GM12878 (cell line): ENCODE data around the gene COQ2. TPM values are rescaled to one million over a fixed set of nuclear protein-coding genes. Genes with fewer than 3 reads are reported as not detected.

Source experiments
- BACH1 ChIP-seq: fragments of 450-650 bp; IDR thresholded peaks from 2 replicates; pipeline ENCODE4 v1.6.1; 2017; ENCODE audit warnings: mild to moderate bottlenecking, borderline replicate concordance
- BRCA1 ChIP-seq: IDR thresholded peaks from 2 replicates; pipeline ENCODE4 v1.6.1; 2011; ENCODE audit warnings: low read depth, low read length, improper control_type of control experiment
- CEBPZ ChIP-seq: fragments of 150-350 bp; IDR thresholded peaks from 2 replicates; pipeline ENCODE4 v1.6.1; 2016; ENCODE audit warnings: low read depth, low read length
- CHD1 ChIP-seq: IDR thresholded peaks from 2 replicates; pipeline ENCODE4 v1.6.1; 2012; ENCODE audit warnings: low read depth, low read length, improper control_type of control experiment
- CTCF ChIP-seq, 3 experiments: IDR thresholded peaks in 2 of 3; conservative IDR thresholded peaks in 1 of 3; 2 replicates each; pipeline ENCODE4 v1.5.1; 2011; ENCODE audit warnings: low read depth in 3 of 3, low read length in 3 of 3, mild to moderate bottlenecking in 3 of 3, control low read depth in 2 of 3, moderate library complexity in 2 of 3, inconsistent platforms in 1 of 3, mixed read lengths in 1 of 3; ENCODE audit not compliant: control insufficient read depth in 2 of 3, insufficient read depth in 1 of 3; ENCODE audit errors: extremely low read depth in 1 of 3
- ESRRA ChIP-seq: IDR thresholded peaks from 2 replicates; pipeline ENCODE4 v1.6.1; 2012; ENCODE audit warnings: mild to moderate bottlenecking, low read length, improper control_type of control experiment
- HDGF ChIP-seq: fragments of 450-650 bp; IDR thresholded peaks from 2 replicates; pipeline ENCODE4 v1.6.1; 2016; ENCODE audit warnings: antibody characterized with exemption
- HSF1 ChIP-seq: fragments of 150-350 bp; IDR thresholded peaks from 2 replicates; pipeline ENCODE4 v1.6.1; 2014; ENCODE audit warnings: mild to moderate bottlenecking, low read depth, low read length
- IKZF2 ChIP-seq, 2 experiments: fragments of 450-650 bp; IDR thresholded peaks; 2 replicates each; pipeline ENCODE4 v1.6.1; 2017; ENCODE audit warnings: mild to moderate bottlenecking in 2 of 2, moderate library complexity in 2 of 2
- IRF5 ChIP-seq: fragments of 450-650 bp; IDR thresholded peaks from 2 replicates; pipeline ENCODE4 v1.6.1; 2017; ENCODE audit warnings: borderline replicate concordance
- PAX8 ChIP-seq: fragments of 450-650 bp; IDR thresholded peaks from 2 replicates; pipeline ENCODE4 v1.6.1; 2017; ENCODE audit warnings: mild to moderate bottlenecking, moderate library complexity
- POU2F2 ChIP-seq: IDR thresholded peaks from 3 replicates; pipeline ENCODE4 v1.6.1; 2011; ENCODE audit warnings: low read depth, mild to moderate bottlenecking, low read length, borderline replicate concordance
- RAD21 ChIP-seq: IDR thresholded peaks from 2 replicates; pipeline ENCODE4 v1.6.1; 2011; ENCODE audit warnings: mild to moderate bottlenecking, low read depth, low read length, moderate library complexity; ENCODE audit not compliant: insufficient read depth
- RAD51 ChIP-seq: fragments of 450-650 bp; IDR thresholded peaks from 2 replicates; pipeline ENCODE4 v1.6.1; 2016; ENCODE audit warnings: moderate library complexity, mild to moderate bottlenecking, inconsistent platforms
- SMAD1 ChIP-seq: fragments of 450-650 bp; IDR thresholded peaks from 2 replicates; pipeline ENCODE4 v1.6.1; 2018; ENCODE audit warnings: mild to moderate bottlenecking, low read depth; ENCODE audit not compliant: partially characterized antibody
- SREBF2 ChIP-seq: IDR thresholded peaks from 2 replicates; pipeline ENCODE4 v1.6.1; 2012; ENCODE audit warnings: mild to moderate bottlenecking, low read length
- STAT3 ChIP-seq: IDR thresholded peaks from 2 replicates; pipeline ENCODE4 v1.6.1; 2011; ENCODE audit warnings: low read depth, low read length, improper control_type of control experiment
- TARDBP ChIP-seq: IDR thresholded peaks from 2 replicates; pipeline ENCODE4 v1.6.1; 2016; ENCODE audit warnings: borderline replicate concordance
- YBX1 ChIP-seq: fragments of 450-650 bp; IDR thresholded peaks from 2 replicates; pipeline ENCODE4 v1.6.1; 2016; ENCODE audit warnings: antibody characterized with exemption
- ZZZ3 ChIP-seq: IDR thresholded peaks from 2 replicates; pipeline ENCODE4 v1.6.1; 2011; ENCODE audit warnings: low read depth; ENCODE audit not compliant: control insufficient read depth, insufficient read length
- polyA plus RNA-seq, 11 experiments: library from polyadenylated mRNA; depleted of rRNA in 4 of 11; unstranded in 6 of 11; stranded (reverse) in 5 of 11; fragments of >200 nt; fragmentation: Nextera tagmentation in 4 of 11; fragmentation: Illumina TruSeq in 1 of 11; extraction: Ambion mirVana in 4 of 11; extraction: Trizol in 1 of 11; gene quantifications; 1 replicate in 1 of 11; 2 replicates in 10 of 11; pipeline versions ENCODE4 v1.2.1 to v1.2.3, GENCODE V29; 2011 to 2016; ENCODE audit warnings: inconsistent platforms in 2 of 11, missing spikeins in 2 of 11, low read depth in 1 of 11
- total RNA-seq, 4 experiments: library from RNA; depleted of rRNA in 3 of 4; stranded (reverse); fragments of >200 nt in 3 of 4; fragmentation: Illumina TruSeq in 1 of 4; extraction: Trizol in 1 of 4; gene quantifications; 2 replicates each; pipeline versions ENCODE4 v1.2.1 to v1.2.3, GENCODE V29; 2013 to 2021
- TF ChIP-seq, protein P1 (sequence below): IDR thresholded peaks from 2 replicates; pipeline ENCODE4 v1.6.1; 2012; ENCODE audit warnings: low read length, inconsistent platforms

COQ2 gene
- total and polyA plus RNA-seq, 10 of the 15 experiments (the other 5 are each of a cell fraction or from before 2014, with no cell fraction given), result 5.0 to 46.7 (median 19.1) TPM

- no peak for TF ChIP-seq ZZZ3
- no peak for TF ChIP-seq HDGF
- no peak for TF ChIP-seq HSF1
- TF ChIP-seq CHD1, result no peak
- 0 out of 3 replicates have a peak, but pooled peaks have one; percentile 29 for TF ChIP-seq POU2F2
- no peak for TF ChIP-seq BRCA1
- TF ChIP-seq IRF5, result no peak
- TF ChIP-seq RAD21, result no peak
- TF ChIP-seq, protein P1, sequence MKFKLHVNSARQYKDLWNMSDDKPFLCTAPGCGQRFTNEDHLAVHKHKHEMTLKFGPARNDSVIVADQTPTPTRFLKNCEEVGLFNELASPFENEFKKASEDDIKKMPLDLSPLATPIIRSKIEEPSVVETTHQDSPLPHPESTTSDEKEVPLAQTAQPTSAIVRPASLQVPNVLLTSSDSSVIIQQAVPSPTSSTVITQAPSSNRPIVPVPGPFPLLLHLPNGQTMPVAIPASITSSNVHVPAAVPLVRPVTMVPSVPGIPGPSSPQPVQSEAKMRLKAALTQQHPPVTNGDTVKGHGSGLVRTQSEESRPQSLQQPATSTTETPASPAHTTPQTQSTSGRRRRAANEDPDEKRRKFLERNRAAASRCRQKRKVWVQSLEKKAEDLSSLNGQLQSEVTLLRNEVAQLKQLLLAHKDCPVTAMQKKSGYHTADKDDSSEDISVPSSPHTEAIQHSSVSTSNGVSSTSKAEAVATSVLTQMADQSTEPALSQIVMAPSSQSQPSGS, result peak; percentile 49; the same call in 1 of the 2 replicates
- peak; percentile 44; the same call in 1 of the 2 replicates for TF ChIP-seq STAT3
- TF ChIP-seq PAX8, result no peak
- no peak for TF ChIP-seq BACH1
- TF ChIP-seq CEBPZ, result no peak
- TF ChIP-seq RAD51, result peak; percentile 81
- no peak for TF ChIP-seq ESRRA
- TF ChIP-seq SMAD1, result peak; percentile 21
- no peak for TF ChIP-seq SREBF2
- no peak for TF ChIP-seq YBX1
- TF ChIP-seq CTCF (IDR thresholded peaks at IDR 0.05 in 2 of 3, conservative IDR thresholded peaks at IDR 0.05 in 1 of 3; ENCODE audit: control insufficient read depth in 2 of 3, extremely low read depth in 1 of 3, insufficient read depth in 1 of 3, low read depth in 3 of 3, low read length in 3 of 3), result no peak
- no peak for TF ChIP-seq TARDBP
- TF ChIP-seq IKZF2 (IDR thresholded peaks at IDR 0.05), result peak; percentile 34 to 80
Measured at GRCh38 chr4:83219344-83220331, 65.0 kb downstream of the COQ2 start (continued).
